ENCODE measurements around the gene PLK1.
"Not testable (repeated sequence)": the region's sequence is repeated elsewhere in the genome, so short reads cannot be mapped to it uniquely, and the experiment has no call there.

The PLK1 gene

DNA sequence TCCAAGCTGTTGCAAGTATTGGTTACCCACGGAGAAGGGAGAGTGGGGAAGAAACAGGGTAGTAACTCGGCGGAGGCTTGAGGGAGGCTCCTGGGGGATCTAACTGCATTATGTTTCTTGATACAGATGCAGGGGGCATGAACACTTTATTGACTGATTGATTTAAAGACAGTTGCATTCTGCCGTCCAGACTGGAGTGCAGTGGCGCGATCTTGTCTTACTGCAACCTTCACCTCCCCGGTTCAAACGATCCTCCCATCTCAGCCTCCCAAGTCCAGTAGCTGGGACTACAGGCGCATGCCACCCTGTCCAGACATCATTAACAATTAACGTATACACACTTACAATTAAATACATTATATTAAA is 49.4 kb downstream of the PLK1 start:
- Histone ChIP-seq H3K23ac (ENCODE audit: low read length in 2 of 2) (no peak overlapping the region), H3K27me3 (ENCODE audit: control insufficient read depth in 1 of 2, insufficient read depth in 1 of 2, low read length in 2 of 2) (no peaks in the 10 kb centered on the region), H3K79me1 (replicated peaks; ENCODE audit: low read length, poor library complexity, severe bottlenecking) (no peaks in the 10 kb centered on the region), H3K9ac (ENCODE audit: low read length) (no peak overlapping the region), H3K36me3 (ENCODE audit: control insufficient read depth in 1 of 2, insufficient read depth in 2 of 2, low read depth in 1 of 2, low read length in 2 of 2) (no peaks in the 10 kb centered on the region), H2AFZ (ENCODE audit: low read depth, low read length) (peak overlapping the region; percentile 23), H2AK5ac (ENCODE audit: low read length, severe bottlenecking) (no peak overlapping the region), H2BK5ac (ENCODE audit: low read depth, low read length, poor library complexity, severe bottlenecking) (no peak overlapping the region), H3K4me3 (ENCODE audit: insufficient read depth in 1 of 2, low read depth in 1 of 2, low read length in 2 of 2) (no peak overlapping the region), H3K9me3 (ENCODE audit: control insufficient read depth, low read length) (no peaks in the 10 kb centered on the region), H2BK120ac (ENCODE audit: low read depth, low read length) (no peak overlapping the region), H4K8ac (ENCODE audit: low read length) (no peak overlapping the region), H3K18ac (ENCODE audit: low read depth in 1 of 2, low read length in 2 of 2) (no peak overlapping the region), H3K4me2 (ENCODE audit: low read length, poor library complexity, severe bottlenecking) (no peak overlapping the region), H3K27ac (ENCODE audit: low read length, poor library complexity, severe bottlenecking) (no peak overlapping the region), H3K4me1 (ENCODE audit: control insufficient read depth, insufficient read depth, low read depth, low read length) (no peaks in the 10 kb centered on the region), H4K91ac (ENCODE audit: low read length) (no peak overlapping the region), H2BK15ac (ENCODE audit: low read depth, poor library complexity, severe bottlenecking) (no peak overlapping the region), H3K14ac (ENCODE audit: low read length in 2 of 2) (no peak overlapping the region), H3K4ac (ENCODE audit: low read depth in 1 of 2, low read length in 2 of 2) (no peak overlapping the region), H2BK12ac (ENCODE audit: low read length in 2 of 2) (no peak overlapping the region)
- 60% methylated on average over 8 of the region's 10 CpGs for WGBS
- DNase-seq = no peak

- Histone ChIP-seq H3K9ac (ENCODE audit: low read length) (no peak overlapping the region), H3K4me2 (ENCODE audit: low read length, poor library complexity, severe bottlenecking) (no peak overlapping the region), H3K27ac (ENCODE audit: low read length, poor library complexity, severe bottlenecking) (no peak overlapping the region), H2BK12ac (ENCODE audit: low read length in 2 of 2) (no peak overlapping the region), H3K4me3 (ENCODE audit: insufficient read depth in 1 of 2, low read depth in 1 of 2, low read length in 2 of 2) (no peak overlapping the region), H2BK120ac (ENCODE audit: low read depth, low read length) (no peak overlapping the region), H3K4me1 (ENCODE audit: control insufficient read depth, insufficient read depth, low read depth, low read length) (no peaks in the 10 kb centered on the region), H3K36me3 (ENCODE audit: control insufficient read depth in 1 of 2, insufficient read depth in 2 of 2, low read depth in 1 of 2, low read length in 2 of 2) (no peaks in the 10 kb centered on the region), H4K91ac (ENCODE audit: low read length) (no peak overlapping the region), H3K9me3 (ENCODE audit: control insufficient read depth, low read length) (no peaks in the 10 kb centered on the region), H3K14ac (ENCODE audit: low read length in 2 of 2) (no peak overlapping the region), H3K4ac (ENCODE audit: low read depth in 1 of 2, low read length in 2 of 2) (no peak overlapping the region), H2AFZ (ENCODE audit: low read depth, low read length) (no peak overlapping the region), H4K8ac (ENCODE audit: low read length) (no peak overlapping the region), H2BK5ac (ENCODE audit: low read depth, low read length, poor library complexity, severe bottlenecking) (no peak overlapping the region), H3K79me1 (replicated peaks; ENCODE audit: low read length, poor library complexity, severe bottlenecking) (no peaks in the 10 kb centered on the region), H3K27me3 (ENCODE audit: control insufficient read depth in 1 of 2, insufficient read depth in 1 of 2, low read length in 2 of 2) (no peaks in the 10 kb centered on the region), H2AK5ac (ENCODE audit: low read length, severe bottlenecking) (no peak overlapping the region), H3K23ac (ENCODE audit: low read length in 2 of 2) (no peak overlapping the region), H2BK15ac (ENCODE audit: low read depth, poor library complexity, severe bottlenecking) (no peak overlapping the region), H3K18ac (ENCODE audit: low read depth in 1 of 2, low read length in 2 of 2) (no peak overlapping the region)
- no peak for DNase-seq
- 74% methylated on average over 11 of the region's 12 CpGs for WGBS
Observed at GRCh38 chr16:23729503-23730424, 51.1 kb downstream of the PLK1 start.

DNA sequence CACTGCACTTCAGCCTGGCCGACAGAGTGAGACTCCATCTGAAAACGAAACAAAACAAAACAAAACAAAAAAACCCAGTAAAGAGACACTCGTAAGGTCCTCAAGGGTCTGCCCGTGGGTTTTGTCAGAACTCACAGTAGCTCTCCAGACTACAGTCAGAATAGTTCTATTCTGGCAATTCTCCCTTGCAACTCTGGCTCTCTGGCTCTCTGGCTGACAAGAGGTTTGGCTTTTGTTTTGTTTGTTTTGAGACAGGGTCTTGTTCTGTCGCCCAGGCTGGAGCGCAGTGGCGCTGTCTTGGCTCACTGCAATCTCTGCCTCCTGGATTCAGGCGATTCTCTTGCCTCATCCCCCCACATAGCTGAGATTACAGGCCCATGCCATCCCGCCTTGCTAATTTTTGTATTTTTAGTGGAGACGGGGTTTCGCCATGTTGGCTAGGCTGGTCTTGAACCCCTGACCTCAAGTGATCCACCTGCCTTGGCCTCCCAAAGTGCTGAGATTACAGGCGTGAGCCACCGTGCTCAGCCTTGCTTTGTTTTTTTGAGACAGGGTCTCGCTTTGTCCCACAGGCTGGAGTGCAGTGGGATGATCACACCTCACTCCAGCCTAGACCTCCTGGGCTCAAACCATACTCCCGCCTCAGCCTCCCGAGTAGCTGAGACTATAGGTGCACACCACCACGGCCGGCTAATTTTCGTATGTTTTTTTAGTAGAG is 55.6 kb downstream of the PLK1 start:
- H3K14ac ChIP-seq (ENCODE audit: low read length in 2 of 2) = no peak overlapping the region
- H2BK15ac ChIP-seq (ENCODE audit: low read depth, poor library complexity, severe bottlenecking) = no peak overlapping the region
- H3K4ac ChIP-seq (ENCODE audit: low read depth in 1 of 2, low read length in 2 of 2) = no peak overlapping the region
- no peaks in the 10 kb centered on the region for H3K79me1 ChIP-seq (replicated peaks; ENCODE audit: low read length, poor library complexity, severe bottlenecking)
- H3K4me1 ChIP-seq (ENCODE audit: control insufficient read depth, insufficient read depth, low read depth, low read length) = no peaks in the 10 kb centered on the region
- no peak for DNase-seq
- peak overlapping the region; percentile 16 for H3K4me2 ChIP-seq (ENCODE audit: low read length, poor library complexity, severe bottlenecking)
- H2BK5ac ChIP-seq (ENCODE audit: low read depth, low read length, poor library complexity, severe bottlenecking) = no peak overlapping the region
- H3K9ac ChIP-seq (ENCODE audit: low read length) = no peak overlapping the region
- H3K27ac ChIP-seq (ENCODE audit: low read length, poor library complexity, severe bottlenecking) = no peak overlapping the region
- no peaks in the 10 kb centered on the region for H3K36me3 ChIP-seq (ENCODE audit: control insufficient read depth in 1 of 2, insufficient read depth in 2 of 2, low read depth in 1 of 2, low read length in 2 of 2)
- no peak overlapping the region for H4K8ac ChIP-seq (ENCODE audit: low read length)
- H3K4me3 ChIP-seq (ENCODE audit: insufficient read depth in 1 of 2, low read depth in 1 of 2, low read length in 2 of 2) = no peak overlapping the region
- no peak overlapping the region for H4K91ac ChIP-seq (ENCODE audit: low read length)
- H2BK12ac ChIP-seq (ENCODE audit: low read length in 2 of 2) = no peak overlapping the region
- WGBS = 86% methylated on average over 19 of the region's 19 CpGs
- H2AFZ ChIP-seq (ENCODE audit: low read depth, low read length) = no peak overlapping the region
- H2AK5ac ChIP-seq (ENCODE audit: low read length, severe bottlenecking) = no peak overlapping the region
- H2BK120ac ChIP-seq (ENCODE audit: low read depth, low read length) = no peak overlapping the region
- no peak overlapping the region for H3K18ac ChIP-seq (ENCODE audit: low read depth in 1 of 2, low read length in 2 of 2)
- H3K23ac ChIP-seq (ENCODE audit: low read length in 2 of 2) = no peak overlapping the region
- H3K27me3 ChIP-seq (ENCODE audit: control insufficient read depth in 1 of 2, insufficient read depth in 1 of 2, low read length in 2 of 2) = peaks cover 4 to 8% of the 10 kb centered on the region in 2 experiments
- no peaks in the 10 kb centered on the region for H3K9me3 ChIP-seq (ENCODE audit: control insufficient read depth, low read length)

GRCh38 chr16:23737423-23738028 is 58.8 kb downstream of the PLK1 start:
- not testable (repeated sequence) for H2AFZ ChIP-seq (ENCODE audit: low read depth, low read length); H3K9ac ChIP-seq (ENCODE audit: low read length); H3K79me1 ChIP-seq (replicated peaks; ENCODE audit: low read length, poor library complexity, severe bottlenecking); H2BK12ac ChIP-seq (ENCODE audit: low read length in 2 of 2); H3K36me3 ChIP-seq (ENCODE audit: control insufficient read depth in 1 of 2, insufficient read depth in 2 of 2, low read depth in 1 of 2, low read length in 2 of 2); H4K8ac ChIP-seq (ENCODE audit: low read length); H3K23ac ChIP-seq (ENCODE audit: low read length in 2 of 2); H3K9me3 ChIP-seq (ENCODE audit: control insufficient read depth, low read length); H2BK5ac ChIP-seq (ENCODE audit: low read depth, low read length, poor library complexity, severe bottlenecking); H3K4me3 ChIP-seq (ENCODE audit: insufficient read depth in 1 of 2, low read depth in 1 of 2, low read length in 2 of 2); H2BK120ac ChIP-seq (ENCODE audit: low read depth, low read length); H2AK5ac ChIP-seq (ENCODE audit: low read length, severe bottlenecking); H3K27ac ChIP-seq (ENCODE audit: low read length, poor library complexity, severe bottlenecking); H3K4me2 ChIP-seq (ENCODE audit: low read length, poor library complexity, severe bottlenecking); H3K4ac ChIP-seq (ENCODE audit: low read depth in 1 of 2, low read length in 2 of 2); H3K18ac ChIP-seq (ENCODE audit: low read depth in 1 of 2, low read length in 2 of 2); DNase-seq; H2BK15ac ChIP-seq (ENCODE audit: low read depth, poor library complexity, severe bottlenecking); H4K91ac ChIP-seq (ENCODE audit: low read length); H3K4me1 ChIP-seq (ENCODE audit: control insufficient read depth, insufficient read depth, low read depth, low read length); H3K14ac ChIP-seq (ENCODE audit: low read length in 2 of 2)
- peaks cover 4 to 13% of the 10 kb centered on the region in 2 experiments for H3K27me3 ChIP-seq (ENCODE audit: control insufficient read depth in 1 of 2, insufficient read depth in 1 of 2, low read length in 2 of 2)
- WGBS = no CpG with 5 or more reads among the region's 1 CpG
